IMR-90 (cell line): ENCODE results near the gene USP17L26. TPM values are rescaled to one million over a fixed set of nuclear protein-coding genes. Genes with fewer than 3 reads are reported as not detected.

ENCODE experiments used
- ATAC-seq: fragments of 200-7000 bp; cut with Tn5 transposase; 2 replicates; pipeline ENCODE4 v1.9.1; 2020; ENCODE audit warnings: low read depth, mild to moderate bottlenecking, moderate library complexity
- BruUV-seq: library from RNA; stranded (reverse); fragments of 400-500 nt; replicated peaks from 2 replicates; lab custom pipeline; 2021; lab: Mats Ljungman, UMichigan
- CTCF ChIA-PET: fragments of 300-600 bp; formaldehyde crosslinking; extraction: SDS; loops from one replicate; lab custom pipeline; 2021; ENCODE audit warnings: antibody characterized with exemption; lab: Yijun Ruan, JAX
- POLR2A ChIA-PET: fragments of 300-600 bp; sonication (Branson Sonifier 250); formaldehyde crosslinking; loops from one replicate; lab custom pipeline; 2022; ENCODE audit warnings: antibody characterized with exemption; ENCODE audit not compliant: unreplicated experiment; lab: Charles Lee
- DNase-seq: peaks from one replicate; pipeline ENCODE4 v3.0.0; 2013
- H2AFZ ChIP-seq: replicated peaks from 2 replicates; pipeline ENCODE3; 2013; ENCODE audit warnings: low read length, mild to moderate bottlenecking; ENCODE audit not compliant: poor library complexity
- H2AK5ac ChIP-seq: 2 replicates; pipeline ENCODE4 v1.6.1; 2013; ENCODE audit warnings: low read depth, low read length, inconsistent platforms
- H2AK9ac ChIP-seq: replicated peaks from 2 replicates; pipeline ENCODE3; 2013; ENCODE audit warnings: mild to moderate bottlenecking, low read depth, low read length, moderate library complexity; ENCODE audit not compliant: poor library complexity
- H2BK120ac ChIP-seq: 2 replicates; pipeline ENCODE4 v1.6.1; 2013; ENCODE audit warnings: low read depth, low read length, inconsistent platforms
- H2BK15ac ChIP-seq: 3 replicates; pipeline ENCODE4 v1.6.1; 2013; ENCODE audit warnings: low read depth, low read length, inconsistent platforms
- H2BK20ac ChIP-seq: 2 replicates; pipeline ENCODE4 v1.6.1; 2013; ENCODE audit warnings: low read depth, mild to moderate bottlenecking, inconsistent platforms, low read length, moderate library complexity
- H2BK5ac ChIP-seq: 2 replicates; pipeline ENCODE4 v1.6.1; 2013; ENCODE audit warnings: mild to moderate bottlenecking, low read depth, low read length, inconsistent platforms; ENCODE audit not compliant: poor library complexity, severe bottlenecking
- H3K14ac ChIP-seq: replicated peaks from 2 replicates; pipeline ENCODE4 v1.6.1; 2013; ENCODE audit warnings: low read depth, low read length, inconsistent platforms
- H3K18ac ChIP-seq: 2 replicates; pipeline ENCODE4 v1.6.1; 2013; ENCODE audit warnings: low read depth, low read length, control low read depth
- H3K23ac ChIP-seq: 2 replicates; pipeline ENCODE4 v1.6.1; 2013; ENCODE audit warnings: low read depth, low read length, inconsistent platforms
- H3K27ac ChIP-seq: 2 replicates; pipeline ENCODE4 v1.5.1; 2013; ENCODE audit warnings: mild to moderate bottlenecking, control low read depth, low read length; ENCODE audit not compliant: insufficient read depth
- H3K27me3 ChIP-seq: 2 replicates; pipeline ENCODE4 v1.6.1; 2013; ENCODE audit warnings: low read length; ENCODE audit not compliant: control insufficient read depth, insufficient read depth
- H3K36me3 ChIP-seq: 2 replicates; pipeline ENCODE4 v1.6.1; 2013; ENCODE audit warnings: low read length, mixed read lengths; ENCODE audit not compliant: control insufficient read depth, insufficient read depth
- H3K4ac ChIP-seq: 2 replicates; pipeline ENCODE4 v1.6.1; 2013; ENCODE audit warnings: low read depth, low read length, inconsistent platforms
- H3K4me1 ChIP-seq: 2 replicates; pipeline ENCODE4 v1.6.1; 2013; ENCODE audit warnings: low read length, mixed read lengths; ENCODE audit not compliant: control insufficient read depth, insufficient read depth
- H3K4me2 ChIP-seq: 2 replicates; pipeline ENCODE4 v1.6.1; 2013; ENCODE audit warnings: low read depth, mild to moderate bottlenecking, control low read depth, low read length, moderate library complexity
- H3K4me3 ChIP-seq: 2 replicates; pipeline ENCODE4 v1.5.1; 2013; ENCODE audit warnings: low read depth, mild to moderate bottlenecking, control low read depth, low read length, moderate library complexity; ENCODE audit not compliant: insufficient read depth
- H3K56ac ChIP-seq: 2 replicates; pipeline ENCODE4 v1.6.1; 2013; ENCODE audit warnings: low read length, inconsistent platforms; ENCODE audit not compliant: insufficient read depth; ENCODE audit errors: extremely low read depth
- H3K79me1 ChIP-seq, 2 experiments: 2 replicates each; pipeline ENCODE4 v1.6.1; 2013; ENCODE audit warnings: low read length in 2 of 2, inconsistent platforms in 1 of 2, low read depth in 1 of 2
- H3K9ac ChIP-seq: 2 replicates; pipeline ENCODE4 v1.6.1; 2013; ENCODE audit warnings: low read depth, low read length, control low read depth
- H3K9me1 ChIP-seq: 2 replicates; pipeline ENCODE4 v1.6.1; 2013; ENCODE audit warnings: low read length, inconsistent platforms; ENCODE audit not compliant: insufficient read depth
- H3K9me3 ChIP-seq: 2 replicates; pipeline ENCODE4 v1.6.1; 2013; ENCODE audit warnings: low read length; ENCODE audit not compliant: control insufficient read depth, insufficient read depth
- H4K20me1 ChIP-seq: 2 replicates; pipeline ENCODE4 v1.6.1; 2013; ENCODE audit warnings: low read length, inconsistent platforms; ENCODE audit not compliant: insufficient read depth
- H4K5ac ChIP-seq: 2 replicates; pipeline ENCODE4 v1.6.1; 2013; ENCODE audit warnings: mild to moderate bottlenecking, low read depth, low read length, control low read depth
- H4K8ac ChIP-seq, 2 experiments: 2 replicates each; pipeline ENCODE4 v1.6.1; 2013; ENCODE audit warnings: low read depth in 2 of 2, low read length in 2 of 2, control low read depth in 1 of 2, inconsistent platforms in 1 of 2
- H4K91ac ChIP-seq: 2 replicates; pipeline ENCODE4 v1.6.1; 2013; ENCODE audit warnings: low read depth, low read length, inconsistent platforms; ENCODE audit not compliant: insufficient read depth
- BHLHE40 ChIP-seq: fragments of 150-350 bp; IDR thresholded peaks from 2 replicates; pipeline ENCODE4 v1.6.1; 2016; ENCODE audit warnings: mild to moderate bottlenecking, low read depth, low read length
- CEBPB ChIP-seq: IDR thresholded peaks from 2 replicates; pipeline ENCODE4 v1.6.1; 2012; ENCODE audit warnings: low read depth, low read length, improper control_type of control experiment
- CHD1 ChIP-seq: IDR thresholded peaks from 2 replicates; pipeline ENCODE4 v1.6.1; 2012; ENCODE audit warnings: low read depth, low read length, improper control_type of control experiment
- CTCF ChIP-seq: conservative IDR thresholded peaks from 2 replicates; pipeline ENCODE4 v1.5.1; 2012; ENCODE audit warnings: mild to moderate bottlenecking, low read depth, low read length, improper control_type of control experiment
- ELK1 ChIP-seq: fragments of 150-350 bp; IDR thresholded peaks from 2 replicates; pipeline ENCODE4 v1.6.1; 2016; ENCODE audit warnings: low read depth, mild to moderate bottlenecking, low read length, moderate library complexity, borderline replicate concordance
- FOS ChIP-seq: fragments of 150-350 bp; IDR thresholded peaks from 2 replicates; pipeline ENCODE4 v1.6.1; 2016; ENCODE audit warnings: low read depth, low read length
- MAFK ChIP-seq: IDR thresholded peaks from 2 replicates; pipeline ENCODE4 v1.6.1; 2012; ENCODE audit warnings: low read depth, low read length, improper control_type of control experiment
- MAZ ChIP-seq: IDR thresholded peaks from 2 replicates; pipeline ENCODE4 v1.6.1; 2012; ENCODE audit warnings: low read depth, mild to moderate bottlenecking, low read length, improper control_type of control experiment, moderate library complexity, borderline replicate concordance
- MXI1 ChIP-seq: IDR thresholded peaks from 2 replicates; pipeline ENCODE4 v1.6.1; 2012; ENCODE audit warnings: low read depth, mild to moderate bottlenecking, low read length, moderate library complexity, borderline replicate concordance
- POLR2A ChIP-seq: IDR thresholded peaks from 2 replicates; pipeline ENCODE4 v1.6.1; 2012; ENCODE audit warnings: mild to moderate bottlenecking, low read depth, low read length
- RAD21 ChIP-seq: IDR thresholded peaks from 2 replicates; pipeline ENCODE4 v1.6.1; 2012; ENCODE audit warnings: low read length, improper control_type of control experiment
- RCOR1 ChIP-seq: IDR thresholded peaks from 2 replicates; pipeline ENCODE4 v1.6.1; 2012; ENCODE audit warnings: mild to moderate bottlenecking, low read length, improper control_type of control experiment; ENCODE audit not compliant: insufficient replicate concordance
- RFX5 ChIP-seq: IDR thresholded peaks from 2 replicates; pipeline ENCODE4 v1.8.0; 2012; ENCODE audit warnings: low read depth, mild to moderate bottlenecking, low read length, moderate library complexity
- SMC3 ChIP-seq: fragments of 150-350 bp; IDR thresholded peaks from 2 replicates; pipeline ENCODE4 v1.6.1; 2016; ENCODE audit warnings: low read depth, mild to moderate bottlenecking, antibody characterized with exemption, low read length, moderate library complexity
- USF2 ChIP-seq: fragments of 150-350 bp; IDR thresholded peaks from 2 replicates; pipeline ENCODE4 v1.6.1; 2017; ENCODE audit warnings: mild to moderate bottlenecking, antibody characterized with exemption, low read length, low read depth
- WGBS, 2 experiments: methylation state at CpG; one replicate each; pipeline versions ENCODE4 v1.1.5 to v1.1.7; 2013; ENCODE audit warnings: missing lambda C conversion rate in 2 of 2; ENCODE audit not compliant: insufficient read length in 1 of 2; ENCODE audit errors: extremely low coverage in 2 of 2; 5-methylcytosine and 5-hydroxymethylcytosine counted together
- dilution Hi-C: fragments of 300-500 bp; cut with HindIII; formaldehyde crosslinking; loops from one replicate; pipeline ENCODE4 v1.14.3; 2018; ENCODE audit warnings: low sequenced_read_pairs; ENCODE audit not compliant: unreplicated experiment
- in situ Hi-C: fragments of 300-500 bp; cut with MboI; formaldehyde crosslinking; loops from 3 replicates; pipeline ENCODE4 v1.14.3; 2019; ENCODE audit warnings: low sequenced_read_pairs, inconsistent platforms, mixed read lengths
- intact Hi-C: fragments of 100-400 bp; cut with micrococcal nuclease; formaldehyde crosslinking; loops from 2 replicates; pipeline ENCODE4 v1.10.0; 2022
- polyA plus RNA-seq, 3 experiments: library from polyadenylated mRNA; depleted of rRNA; stranded (reverse); fragments of >200 nt; gene quantifications; 2 replicates each; pipeline ENCODE4 v1.2.3, GENCODE V29; 2012; ENCODE audit warnings: low replicate concordance in 1 of 3
- total RNA-seq: library from RNA; depleted of rRNA; stranded (reverse); fragments of >200 nt; gene quantifications from 2 replicates; pipeline ENCODE4 v1.2.3, GENCODE V29; 2012

The USP17L26 gene
- total and polyA plus RNA-seq, 2 of the 4 experiments (the other 2 are of a cell fraction), result not detected

GRCh38 chr4:9384126-9384525 lies 49.7 kb downstream of the USP17L26 start:
- Histone ChIP-seq H3K9me1 (no peaks in the 10 kb centered on the region), H2BK15ac (no peak overlapping the region), H2BK120ac (no peak overlapping the region), H3K14ac (no peak overlapping the region), H2AK5ac (no peak overlapping the region), H2BK20ac (no peak overlapping the region), H4K8ac (no peak overlapping the region), H4K91ac (no peak overlapping the region), H3K27ac (no peak overlapping the region), H2AK9ac (no peak overlapping the region), H3K4me2 (no peak overlapping the region), H4K20me1 (no peaks in the 10 kb centered on the region), H3K4me3 (no peak overlapping the region), H3K9ac (no peak overlapping the region), H2AFZ (no peak overlapping the region), H3K56ac (no peak overlapping the region), H4K5ac (no peak overlapping the region), H3K9me3 (no peaks in the 10 kb centered on the region), H3K4me1 (no peaks in the 10 kb centered on the region), H2BK5ac (no peak overlapping the region), H3K18ac (no peak overlapping the region), H3K79me1 (no peaks in the 10 kb centered on the region), H3K36me3 (no peaks in the 10 kb centered on the region), H3K27me3 (no peaks in the 10 kb centered on the region), H3K23ac (no peak overlapping the region), H3K4ac (no peak overlapping the region)
- DNase-seq, result no peak
- CTCF ChIA-PET, result no interaction called here
- dilution Hi-C loops, result no loop called here
- in situ Hi-C loops, result no loop called here
- intact Hi-C loops, result no loop called here
- no CpG with 5 or more reads among the region's 1 CpG for WGBS, 2 experiments
- no peak for ATAC-seq
- no TSS peak for BruUV-seq
- TF ChIP-seq POLR2A (no peak), CTCF (no peak), CHD1 (no peak), FOS (no peak), ELK1 (no peak), MAFK (no peak), RAD21 (no peak), BHLHE40 (no peak), RCOR1 (no peak), MAZ (no peak), SMC3 (no peak), USF2 (no peak), CEBPB (no peak), RFX5 (no peak), MXI1 (no peak)
- POLR2A ChIA-PET, result no interaction called here
